ENCODE measurements around the gene ACAD10.
A peak's percentile ranks its signal among the peaks of the same experiment; 100 is the strongest.
"Not testable (repeated sequence)": the region's sequence is repeated elsewhere in the genome, so short reads cannot be mapped to it uniquely, and the experiment has no call there.

Gene ACAD10

GRCh38 chr12:111754671-111755070 is 68.8 kb downstream of the ACAD10 start:
- no peak for DNase-seq

- no peak for DNase-seq
These were observed 70.3 kb downstream of the ACAD10 start for GRCh38 chr12:111756196-111756595.

DNA sequence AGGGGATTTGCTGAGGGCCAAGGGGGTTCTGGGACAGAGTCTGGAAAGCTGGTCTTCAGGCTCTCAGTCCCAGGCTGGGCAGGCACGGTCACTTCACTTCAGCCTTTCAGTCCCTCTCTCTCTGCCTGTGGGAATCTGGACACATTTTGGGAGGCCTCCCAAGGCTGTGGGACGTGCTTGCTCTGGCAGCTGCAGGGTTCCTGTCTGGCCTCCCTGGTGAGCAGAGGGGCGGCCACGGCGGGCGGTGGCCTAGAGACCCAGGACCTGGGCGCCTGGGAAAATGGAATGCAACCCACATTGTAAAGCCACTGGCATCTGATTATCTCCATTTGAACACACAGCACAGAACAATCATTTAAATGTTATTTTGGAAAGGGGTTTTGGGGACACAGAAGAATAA is 70.8 kb downstream of the ACAD10 start:
- no peak for DNase-seq

- DNase-seq, result no peak
These were observed 71.7 kb downstream of the ACAD10 start for GRCh38 chr12:111757361-111758119.

- DNase-seq, result no peak
These were observed 72.3 kb downstream of the ACAD10 start for GRCh38 chr12:111758120-111758561.

GRCh38 chr12:111759271-111759670 is 73.4 kb downstream of the ACAD10 start:
- DNase-seq, result no peak

- no peak for DNase-seq
These were observed 74.1 kb downstream of the ACAD10 start for GRCh38 chr12:111759991-111760390.

GRCh38 chr12:111761099-111761498 is 75.2 kb downstream of the ACAD10 start:
- no peak for DNase-seq

- DNase-seq, result no peak
These were observed 75.9 kb downstream of the ACAD10 start for GRCh38 chr12:111761706-111762105.

GRCh38 chr12:111763552-111763951 is 77.7 kb downstream of the ACAD10 start:
- DNase-seq, result not testable (repeated sequence)

- no peak for DNase-seq
These were observed 78.4 kb downstream of the ACAD10 start for GRCh38 chr12:111764120-111764821.

- DNase-seq, result peak; percentile 57
These were observed 80.9 kb downstream of the ACAD10 start, which contains the start of gene ALDH2 for GRCh38 chr12:111766608-111767361. Gene ALDH2 (plus strand): TSS chr12:111766933. CDS start chr12:111766983, 50 bp downstream.

DNA sequence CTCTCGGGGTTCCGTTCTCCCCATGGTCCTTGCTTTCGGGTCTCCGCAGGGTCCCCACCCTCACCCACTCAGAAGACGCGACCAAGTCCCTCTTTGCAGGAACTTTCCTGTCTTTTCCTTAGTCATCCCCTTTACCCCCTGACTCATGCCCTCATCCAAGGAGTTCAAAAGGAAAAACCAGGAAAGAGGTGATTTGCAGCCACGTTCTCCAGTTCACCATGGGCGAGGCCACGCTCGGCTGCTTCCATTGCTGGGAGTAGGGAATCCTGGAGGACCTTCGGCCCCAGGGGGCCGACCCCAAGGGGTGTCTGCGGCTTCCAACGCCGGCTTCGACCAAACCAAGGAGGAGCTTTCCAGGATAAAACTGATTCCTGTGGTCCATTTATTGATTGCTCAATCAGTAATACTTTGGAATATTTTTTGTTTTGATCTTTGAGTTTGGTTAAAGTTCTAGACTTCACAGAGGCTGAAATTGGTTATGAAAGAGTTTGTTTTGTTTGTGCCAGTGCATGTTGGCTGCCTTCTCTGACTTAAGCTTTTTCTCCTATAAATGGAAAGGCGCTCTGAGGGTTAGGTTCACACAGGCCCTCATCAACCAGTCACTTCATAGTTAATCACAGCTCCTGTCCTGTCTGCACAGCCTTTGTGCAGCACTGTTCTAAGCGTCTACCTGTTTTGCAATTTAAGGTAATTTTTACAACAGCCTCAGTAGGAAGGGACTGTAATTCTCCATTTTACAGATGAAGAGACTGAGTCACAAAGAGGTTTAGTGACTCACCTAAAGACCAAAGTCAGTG is 81.7 kb downstream of the ACAD10 start:
- no peak for DNase-seq

DNA sequence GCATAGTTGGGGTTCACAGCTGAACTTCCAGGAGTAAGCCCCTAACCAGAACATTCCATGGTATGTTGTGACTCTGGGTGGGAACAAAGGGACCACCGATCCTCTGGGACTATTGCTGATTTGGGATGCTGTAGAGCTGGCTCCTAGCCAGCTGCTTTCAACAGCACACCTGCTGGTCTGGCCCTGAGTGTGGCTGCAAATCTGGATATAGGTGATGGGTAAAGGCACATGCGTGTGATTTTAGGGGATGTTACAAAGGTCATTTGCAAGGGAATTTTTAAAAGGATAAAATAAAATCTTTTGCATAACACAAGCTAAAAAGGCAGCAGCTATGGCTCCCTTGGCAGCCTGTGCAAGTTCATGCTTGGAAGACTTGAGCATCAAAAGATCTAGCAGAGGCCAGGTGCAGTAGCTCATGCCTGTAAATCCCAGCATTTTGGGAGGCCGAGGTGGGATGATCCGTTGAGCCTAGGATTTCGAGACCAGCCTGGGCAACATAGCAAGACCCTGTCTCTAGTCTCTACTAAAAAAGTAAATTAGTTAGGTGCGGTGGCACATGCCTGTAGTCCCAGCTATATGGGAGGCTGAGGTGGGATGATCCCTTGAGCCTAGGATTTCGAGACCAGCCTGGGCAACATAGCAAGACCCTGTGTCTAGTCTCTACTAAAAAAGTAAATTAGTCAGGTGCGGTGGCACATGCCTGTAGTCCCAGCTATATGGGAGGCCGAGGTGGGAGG is 82.5 kb downstream of the ACAD10 start:
- no peak for DNase-seq

DNA sequence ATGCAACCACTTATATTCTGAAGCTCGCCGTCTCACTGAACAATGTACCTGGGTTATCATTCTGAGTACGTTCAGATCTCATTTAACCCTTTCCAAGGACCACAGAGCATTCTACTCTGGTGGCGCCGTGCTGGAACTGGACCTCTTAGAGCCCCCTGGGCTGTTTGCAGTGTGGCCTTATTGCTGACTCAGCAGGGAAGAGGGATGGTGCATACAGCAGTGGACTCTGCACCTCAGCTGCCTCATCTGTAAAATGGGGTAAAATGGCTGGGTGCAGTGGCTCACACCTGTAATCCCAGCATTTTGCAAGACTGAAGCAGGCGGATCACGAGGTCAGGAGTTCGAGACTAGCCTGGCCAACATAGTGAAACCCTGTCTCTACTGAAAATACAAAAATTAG is 83.7 kb downstream of the ACAD10 start:
- no peak for DNase-seq

- no peak for DNase-seq
These were observed 88.1 kb downstream of the ACAD10 start for GRCh38 chr12:111773801-111774551.

GRCh38 chr12:111775205-111776193 is 89.6 kb downstream of the ACAD10 start:
- peak; percentile 42 for DNase-seq

DNA sequence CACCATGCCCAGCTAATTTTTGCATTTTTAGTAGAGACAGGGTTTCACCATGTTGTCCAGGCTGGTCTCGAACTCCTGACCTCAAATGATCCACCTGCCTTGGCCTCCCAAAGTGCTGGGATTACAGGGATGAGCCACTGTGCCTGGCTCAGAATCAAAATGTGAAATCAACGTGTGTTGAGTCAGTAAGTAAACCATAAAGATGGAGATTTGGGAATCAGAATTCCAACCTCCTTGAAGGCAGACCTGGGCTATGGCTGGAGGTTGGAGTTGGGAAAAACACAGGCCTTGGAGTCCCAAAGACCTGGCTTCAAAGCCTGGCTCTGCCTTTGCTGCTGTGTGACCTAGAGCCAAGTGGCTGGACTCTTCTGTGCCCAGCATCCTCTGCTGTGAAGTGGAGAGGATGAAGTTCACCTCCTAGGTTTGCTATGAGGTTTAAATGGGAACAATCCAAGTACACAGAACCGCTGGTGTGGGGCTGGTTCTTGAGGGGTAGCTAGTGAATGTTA is 91.0 kb downstream of the ACAD10 start:
- no peak for DNase-seq

GRCh38 chr12:111777345-111778045 is 91.6 kb downstream of the ACAD10 start:
- DNase-seq, result no peak

Data from NCI-H510A (cell line).